Pons (tissue), 1 donor: ENCODE data around the gene SSX5.
"Not testable (repeated sequence)": the region's sequence is repeated elsewhere in the genome, so short reads cannot be mapped to it uniquely, and the experiment has no call there.

Source experiments
- DNase-seq: peaks from one replicate; pipeline ENCODE4 v3.0.0-alpha.2; 2016; ENCODE audit warnings: low spot score

The SSX5 gene, protein sequence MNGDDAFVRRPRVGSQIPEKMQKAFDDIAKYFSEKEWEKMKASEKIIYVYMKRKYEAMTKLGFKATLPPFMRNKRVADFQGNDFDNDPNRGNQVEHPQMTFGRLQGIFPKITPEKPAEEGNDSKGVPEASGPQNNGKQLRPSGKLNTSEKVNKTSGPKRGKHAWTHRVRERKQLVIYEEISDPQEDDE

DNA sequence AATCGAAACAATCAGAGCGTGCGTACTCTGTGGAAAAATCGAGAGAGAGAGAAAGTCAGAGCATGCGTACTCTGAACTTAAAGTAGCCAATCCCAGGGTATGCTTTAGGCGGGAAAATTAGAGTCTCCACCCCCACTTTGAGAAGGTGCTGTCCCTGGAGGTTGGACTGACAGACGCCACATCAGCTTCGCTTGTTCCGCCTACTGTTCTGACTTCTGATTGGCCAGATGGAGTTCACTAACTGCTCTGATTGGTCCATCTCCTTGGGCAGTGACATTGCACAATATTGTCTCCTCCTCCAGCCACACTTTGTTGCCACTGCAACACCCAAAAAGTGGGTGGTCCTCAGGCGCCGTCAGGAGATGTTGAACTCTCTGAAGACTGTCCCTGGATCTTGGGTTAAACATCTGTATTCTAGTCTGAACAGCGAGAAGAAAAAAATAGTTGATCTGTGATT lies at the start of gene SSX5:
Gene SSX5, minus strand, starts transcription at position 51 of the 457 bp plus-strand sequence. CDS start 1,437 bp downstream, outside the sequence.
- DNase-seq: no peak

DNA sequence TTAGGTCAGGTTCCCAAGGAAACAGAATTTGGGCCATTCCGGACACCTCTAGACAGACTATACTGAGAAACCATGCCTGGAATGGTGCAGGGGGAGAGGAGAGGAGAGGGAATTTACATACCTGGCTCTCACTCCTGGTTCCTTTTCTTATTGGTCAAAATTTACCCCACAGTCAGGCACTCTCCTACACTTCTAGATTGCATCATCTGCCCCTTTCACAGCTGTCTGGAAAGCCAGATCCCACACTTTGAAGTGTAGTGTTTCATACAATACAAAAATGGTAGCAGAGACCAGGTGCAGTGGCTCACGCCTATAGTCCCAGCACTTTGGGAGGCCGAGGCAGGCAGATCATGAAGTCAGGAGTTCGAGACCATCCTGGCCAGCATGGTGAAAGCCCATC lies 27.6 kb upstream of the SSX5 start:
- not testable (repeated sequence) for DNase-seq

DNA sequence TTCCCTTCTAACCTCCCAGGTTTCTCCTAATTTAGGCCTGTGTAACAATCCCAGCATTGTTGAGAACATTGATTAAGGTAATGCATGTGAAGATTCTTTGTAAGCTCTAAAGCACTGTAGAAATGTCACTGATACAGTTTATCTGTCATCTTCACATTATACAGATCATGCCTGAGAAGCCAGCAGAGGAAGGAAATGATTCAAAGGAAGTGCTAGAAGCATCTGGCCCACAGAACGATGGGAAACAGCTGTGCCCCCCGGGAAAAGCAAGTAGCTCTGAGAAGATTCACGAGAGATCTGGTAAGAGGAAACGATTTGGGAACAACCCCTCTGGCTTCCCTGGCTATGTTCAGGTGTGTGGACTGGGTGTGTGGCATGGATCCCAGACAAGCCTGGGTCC lies 17.7 kb upstream of the SSX5 start:
- DNase-seq: not testable (repeated sequence)

DNA sequence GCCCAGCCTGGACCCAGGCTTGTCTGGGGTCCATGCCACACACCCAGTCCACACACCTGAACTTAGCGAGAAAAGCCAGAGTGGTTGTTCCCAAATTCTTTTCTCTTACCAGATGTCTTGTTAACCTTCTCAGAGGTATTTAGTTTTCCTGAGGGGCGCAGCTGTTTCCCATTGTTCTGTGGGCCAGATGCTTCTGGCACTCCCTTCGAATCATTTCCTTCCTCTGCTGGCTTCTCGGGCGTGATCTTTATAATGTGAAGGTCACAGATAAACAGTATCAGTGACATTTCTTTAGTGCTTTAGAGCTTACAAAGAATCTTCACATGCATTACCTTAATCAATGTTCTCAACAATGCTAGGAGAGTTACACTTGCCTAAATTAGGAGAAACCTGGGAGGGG lies 6.6 kb downstream of the SSX5 start:
- not testable (repeated sequence) for DNase-seq

DNA sequence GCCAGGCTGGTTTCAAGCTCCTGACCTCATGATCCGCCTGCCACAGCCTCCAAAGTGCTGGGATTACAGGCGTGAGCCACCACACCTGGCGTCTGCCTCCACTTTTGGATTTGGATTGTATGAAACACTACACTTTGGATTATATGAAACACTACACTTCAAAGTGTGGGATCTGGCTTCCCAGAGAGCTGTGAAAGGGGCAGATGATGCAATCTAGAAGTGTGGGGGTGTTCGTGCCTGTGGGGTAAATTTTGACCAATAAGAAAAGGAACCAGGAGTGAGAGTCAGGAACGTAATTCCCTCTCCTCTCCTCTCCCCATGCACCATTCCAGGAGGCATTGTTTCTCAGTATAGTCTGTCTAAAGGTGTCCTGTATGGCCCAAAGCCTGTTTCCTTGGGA lies 14.7 kb downstream of the SSX5 start:
- not testable (repeated sequence) for DNase-seq

DNA sequence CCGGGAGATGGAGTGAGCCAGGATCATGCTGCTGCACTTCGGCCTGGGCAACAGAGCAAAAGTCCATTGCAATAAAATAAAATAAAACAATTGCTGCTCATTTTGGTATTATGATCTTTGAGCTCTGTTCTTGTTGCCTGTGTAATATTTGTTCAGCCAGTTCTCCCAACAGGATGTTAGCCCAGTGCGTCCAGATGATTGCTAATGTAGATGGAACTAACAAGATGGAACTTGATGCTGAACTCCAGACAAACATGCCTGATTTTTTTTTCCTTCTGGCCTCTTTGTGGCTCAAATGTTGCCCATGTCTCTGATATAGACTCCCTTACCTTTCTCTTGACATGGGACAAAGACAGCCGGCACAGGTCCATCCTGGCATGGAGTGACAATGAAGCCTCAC lies 15.8 kb downstream of the SSX5 start:
- DNase-seq: no peak

DNA sequence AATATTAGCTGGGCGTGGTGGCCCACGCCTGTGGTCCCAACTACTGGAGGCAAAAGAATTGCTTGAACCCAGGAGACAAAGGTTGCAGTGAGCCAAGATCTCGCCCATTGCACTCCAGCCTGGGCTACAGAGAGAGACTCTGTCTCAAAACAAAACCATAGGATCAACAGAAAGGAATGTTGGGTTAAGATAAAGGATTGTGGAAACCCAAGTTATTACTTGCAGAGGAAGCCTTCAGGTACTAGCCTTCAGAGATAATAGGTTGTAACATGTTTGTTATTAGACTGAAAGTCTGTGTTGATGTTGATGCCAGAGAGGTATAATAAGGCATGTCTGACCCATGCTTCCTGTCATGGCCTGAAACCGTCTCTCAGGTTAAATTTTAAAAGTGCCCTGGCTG lies 16.9 kb downstream of the SSX5 start:
- DNase-seq: no peak

DNA sequence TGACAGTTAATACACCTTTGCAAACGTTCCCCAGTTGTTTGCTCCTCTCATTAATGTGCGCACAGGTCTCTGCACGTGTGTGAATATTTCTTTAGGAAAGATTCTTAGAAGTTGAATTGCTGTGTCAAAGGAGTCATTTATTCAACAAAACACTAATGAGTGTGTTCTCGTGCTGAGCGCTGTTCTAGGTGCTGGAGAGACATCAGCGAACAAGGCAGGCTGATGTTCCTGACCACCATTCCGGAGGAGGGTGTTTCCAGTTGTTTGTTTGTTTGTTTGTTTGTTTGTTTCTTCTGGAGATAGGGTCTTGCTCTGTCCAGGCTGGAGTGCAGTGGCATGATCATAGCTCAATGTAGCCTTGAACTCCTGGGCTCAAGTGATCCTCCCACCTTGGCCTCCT lies 30.3 kb downstream of the SSX5 start:
- DNase-seq: not testable (repeated sequence)

DNA sequence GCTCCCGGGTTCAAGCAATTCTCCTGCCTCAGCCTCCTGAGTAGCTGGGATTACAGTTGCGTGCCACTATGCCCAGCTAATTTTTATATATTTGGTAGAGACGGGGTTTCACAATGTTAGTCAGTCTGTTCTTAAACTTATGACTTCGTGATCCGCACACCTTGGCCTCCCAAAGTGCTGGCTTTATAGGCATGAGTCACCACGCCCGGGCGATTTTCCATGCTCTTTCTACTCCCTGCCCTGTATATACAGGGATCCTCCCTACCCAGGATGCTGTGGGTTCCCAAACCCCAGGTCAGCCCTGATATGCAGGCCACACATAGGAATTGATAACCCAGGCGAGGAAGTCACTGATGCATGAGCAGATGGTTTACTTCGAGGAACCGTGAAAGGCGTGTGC lies 31.4 kb downstream of the SSX5 start:
- no peak for DNase-seq

DNA sequence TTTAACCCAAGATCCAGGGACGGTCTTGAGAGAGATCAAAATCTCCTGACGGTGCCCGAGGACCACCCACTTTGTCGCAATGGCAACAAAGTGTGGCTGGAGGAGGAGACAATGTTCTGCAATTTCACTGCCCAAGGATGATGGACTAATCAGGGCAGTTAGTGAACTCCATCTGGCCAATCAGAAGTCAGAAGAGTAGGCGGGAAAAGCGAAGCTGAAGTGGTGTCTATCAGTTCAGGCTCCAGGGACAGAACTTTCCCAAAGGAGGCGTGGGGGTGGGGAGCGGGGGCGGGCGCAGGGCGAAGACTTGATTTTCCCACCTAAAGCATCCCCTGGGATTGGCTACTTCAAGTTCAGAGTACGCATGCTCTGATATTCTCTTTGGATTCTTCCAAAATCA lies 40.6 kb downstream of the SSX5 start:
- no peak for DNase-seq

DNA sequence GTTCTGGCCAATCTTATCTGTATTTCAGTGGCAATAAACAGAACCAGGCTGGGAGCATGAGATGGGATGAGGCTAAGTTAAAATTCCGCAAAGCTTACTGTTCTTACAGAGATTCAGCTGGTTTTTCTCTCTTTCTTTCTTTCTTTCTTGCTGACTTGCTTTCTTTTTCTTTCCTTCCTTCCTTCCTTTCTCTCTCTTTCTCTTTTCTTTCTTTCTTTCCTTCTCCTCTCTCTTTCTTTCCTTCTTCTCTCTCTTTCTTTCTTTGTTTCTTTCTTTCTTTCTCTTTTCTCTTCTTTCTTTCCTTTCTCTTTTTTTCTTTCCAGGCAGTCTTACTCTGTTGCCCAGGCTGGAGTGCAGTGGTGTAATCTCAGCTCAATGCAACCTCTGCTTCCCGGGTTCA lies 41.8 kb downstream of the SSX5 start:
- no peak for DNase-seq

DNA sequence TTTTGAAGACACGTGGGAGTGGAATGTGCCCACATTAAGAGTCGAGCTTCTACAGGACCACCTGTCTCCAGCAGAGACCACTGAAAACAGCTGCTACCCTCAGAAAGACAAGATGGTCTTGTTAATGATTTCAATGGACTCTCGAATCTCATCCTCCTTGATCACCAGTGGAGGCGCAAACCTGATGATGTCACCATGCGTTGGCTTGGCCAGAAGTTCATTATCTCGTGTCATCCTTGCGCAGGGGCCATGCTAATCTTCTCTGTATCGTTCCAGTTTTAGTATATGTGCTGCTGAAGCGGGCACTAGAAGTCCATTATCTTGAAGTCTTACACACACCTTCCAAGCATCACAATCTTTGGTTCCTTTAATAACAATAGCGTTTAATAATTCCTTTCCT lies 42.8 kb downstream of the SSX5 start:
- no peak for DNase-seq

DNA sequence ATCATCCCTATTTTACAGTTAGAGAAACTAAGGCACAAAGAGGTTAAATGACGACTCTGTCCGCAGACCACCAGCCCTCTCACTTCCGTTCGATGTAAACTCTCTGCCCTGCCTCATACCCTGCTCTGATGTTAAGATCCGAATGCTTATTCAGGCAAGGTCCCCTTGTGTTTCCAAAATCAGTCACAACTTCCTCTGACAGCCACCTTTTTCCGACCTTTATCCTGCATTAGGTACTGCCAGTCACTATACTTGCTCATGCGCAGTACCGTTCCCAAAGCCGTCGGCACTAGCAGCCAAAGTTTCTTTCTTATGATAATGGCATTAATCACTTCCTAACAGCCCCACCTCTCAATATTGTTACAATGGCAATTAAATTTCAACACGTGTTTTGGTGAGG lies 53.9 kb downstream of the SSX5 start:
- not testable (repeated sequence) for DNase-seq

DNA sequence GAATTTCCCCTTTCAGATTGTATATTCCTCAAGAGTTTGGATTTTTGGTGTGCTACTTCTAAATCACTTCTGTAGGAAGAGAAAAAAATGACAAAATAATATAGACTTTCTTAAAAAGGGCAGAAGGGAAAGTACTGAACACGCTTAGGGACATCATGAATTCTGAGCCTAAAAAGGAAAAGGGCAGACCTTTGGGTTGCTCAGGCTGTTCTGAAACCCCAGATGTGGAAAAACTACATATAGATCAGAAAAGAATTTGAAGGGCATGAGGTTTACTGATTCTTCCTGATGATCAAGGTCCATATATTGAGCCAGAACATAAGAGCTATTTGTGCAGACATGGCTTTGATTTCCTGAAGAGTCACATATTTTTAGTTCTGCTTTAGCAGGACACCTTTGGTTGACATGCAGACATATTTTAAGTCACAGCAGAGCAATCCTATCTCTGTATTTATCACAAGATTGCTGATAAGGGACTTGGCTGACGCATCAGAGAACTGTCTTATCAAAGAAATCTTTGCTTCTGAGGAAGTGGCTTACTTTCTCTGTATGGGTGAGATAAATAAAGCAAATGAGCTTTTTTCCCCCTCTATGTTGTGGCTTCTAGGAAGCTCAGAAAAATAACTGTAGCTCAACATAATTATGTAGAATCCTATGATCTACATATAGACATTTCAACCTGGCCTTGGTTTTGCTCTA lies 54.6 kb downstream of the SSX5 start:
- not testable (repeated sequence) for DNase-seq

DNA sequence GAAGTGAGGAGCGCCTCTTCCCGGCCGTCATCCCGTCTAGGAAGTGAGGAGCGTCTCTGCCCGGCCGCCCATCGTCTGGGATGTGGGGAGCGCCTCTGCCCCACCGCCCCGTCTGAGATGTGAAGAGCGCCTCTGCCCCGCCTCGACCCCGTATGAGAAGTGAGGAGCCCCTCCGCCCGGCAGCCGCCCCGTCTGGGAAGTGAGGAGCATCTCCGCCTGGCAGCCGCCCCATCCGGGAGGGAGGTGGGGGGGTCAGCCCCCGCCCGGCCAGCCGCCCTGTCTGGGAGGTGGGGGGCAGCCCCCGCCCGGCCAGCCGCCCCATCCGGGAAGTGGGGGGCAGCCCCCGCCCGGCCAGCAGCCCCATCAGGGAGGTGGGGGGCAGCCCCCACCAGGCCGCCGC lies 57.5 kb downstream of the SSX5 start:
- DNase-seq: not testable (repeated sequence)
